GM20431 (cell line): ENCODE measurements around the gene CDHR5.

Source experiments
- in situ Hi-C: fragments of 300-500 bp; cut with MseI, MboI; formaldehyde crosslinking; loops from one replicate; pipeline ENCODE4 v1.15.0; 2020; ENCODE audit warnings: low sequenced_read_pairs; ENCODE audit not compliant: unreplicated experiment

Gene CDHR5

GRCh38 chr11:623999-624704 is 603 bp downstream of the CDHR5 start:
- in situ Hi-C loops, result no loop called here

GRCh38 chr11:623349-623869 is 1.3 kb downstream of the CDHR5 start:
- in situ Hi-C loops, result no loop called here

- in situ Hi-C loops, result no loop called here
Measured at GRCh38 chr11:621838-622237, 2.9 kb downstream of the CDHR5 start.

- in situ Hi-C loops, result no loop called here
Measured at GRCh38 chr11:620935-621814, 3.6 kb downstream of the CDHR5 start.

GRCh38 chr11:620201-620600 is 4.6 kb downstream of the CDHR5 start:
- in situ Hi-C loops, result no loop called here

- in situ Hi-C loops, result no loop called here
Measured at GRCh38 chr11:619628-620050, 5.1 kb downstream of the CDHR5 start.

- in situ Hi-C loops, result no loop called here
Measured at GRCh38 chr11:618856-619627, 5.7 kb downstream of the CDHR5 start.

- in situ Hi-C loops, result no loop called here
Measured at GRCh38 chr11:617912-618682, 6.7 kb downstream of the CDHR5 start.

- in situ Hi-C loops, result no loop called here
Measured at GRCh38 chr11:617199-617911, 7.4 kb downstream of the CDHR5 start.

- in situ Hi-C loops, result no loop called here
Measured at GRCh38 chr11:616320-617198, 8.2 kb downstream of the CDHR5 start.

GRCh38 chr11:615504-616319 is 9.0 kb downstream of the CDHR5 start, which contains the start of gene IRF7:
Gene IRF7, minus strand, starts transcription at chr11:615950. Its CDS starts 586 bp downstream, at chr11:615364.
- in situ Hi-C loops, result no loop called here

GRCh38 chr11:614623-615503 is 9.9 kb downstream of the CDHR5 start:
- in situ Hi-C loops, result no loop called here

- in situ Hi-C loops, result no loop called here
Measured at GRCh38 chr11:614021-614622, 10.6 kb downstream of the CDHR5 start.

GRCh38 chr11:613369-613968 is 11.3 kb downstream of the CDHR5 start:
- in situ Hi-C loops, result no loop called here

GRCh38 chr11:612961-613300 is 11.8 kb downstream of the CDHR5 start:
- in situ Hi-C loops, result no loop called here
